Urinary bladder (tissue), 4 donors: ENCODE data around the gene ZNF662. TPM values are rescaled to one million over a fixed set of nuclear protein-coding genes. Genes with fewer than 3 reads are reported as not detected.
A peak's percentile ranks its signal among the peaks of the same experiment; 100 is the strongest.

Experiments
- DNase-seq: peaks from one replicate; pipeline ENCODE4 v3.0.0-alpha.2; 2015; ENCODE audit errors: extremely low spot score
- H3K27ac ChIP-seq: one replicate; pipeline ENCODE4 v1.5.1; 2013; ENCODE audit warnings: low read depth, mild to moderate bottlenecking, moderate library complexity
- H3K36me3 ChIP-seq: one replicate; pipeline ENCODE4 v1.6.1; 2013; ENCODE audit warnings: mild to moderate bottlenecking, moderate library complexity; ENCODE audit not compliant: insufficient read depth
- H3K4me1 ChIP-seq: one replicate; pipeline ENCODE4 v1.6.1; 2013; ENCODE audit warnings: mild to moderate bottlenecking, moderate library complexity; ENCODE audit not compliant: insufficient read depth
- H3K4me3 ChIP-seq: one replicate; pipeline ENCODE4 v1.5.1; 2013; ENCODE audit warnings: low read depth, low read length
- WGBS: extraction: QIAGEN DNeasy Blood & Tissue Kit; methylation state at CpG from one replicate; pipeline ENCODE4 v1.1.7; 2013; 5-methylcytosine and 5-hydroxymethylcytosine counted together
- polyA plus RNA-seq: library from polyadenylated mRNA; stranded (reverse); fragments of 200-250 nt; gene quantifications from one replicate; pipeline ENCODE4 v1.2.3, GENCODE V29; 2013
- total RNA-seq: library from RNA; depleted of rRNA; stranded (reverse); fragments of >200 nt; gene quantifications from one replicate; pipeline ENCODE4 v1.2.3, GENCODE V29; 2014
- donor health status: healthy with polysubstance abuse.
- donor health status: healthy.

Gene ZNF662
- 22.5 TPM for total RNA-seq
- polyA plus RNA-seq = 5.1 TPM

GRCh38 chr3:42906070-42906847 lies at the start of gene ZNF662:
TSS of gene ZNF662 (plus strand) at chr3:42906142. CDS start at chr3:42908115, 1,973 bp downstream.
- no peak within 1 kb of the TSS for H3K27ac ChIP-seq
- peaks cover 2% of the 10 kb centered on the region for H3K36me3 ChIP-seq
- 1% methylated on average over 59 of the region's 59 CpGs for WGBS
- no peak for DNase-seq
- no peaks in the 10 kb centered on the region for H3K4me1 ChIP-seq
- peak within 1 kb of the TSS; percentile 66 for H3K4me3 ChIP-seq

- Histone ChIP-seq H3K27ac (no peak overlapping the region), H3K36me3 (no peaks in the 10 kb centered on the region), H3K4me1 (no peaks in the 10 kb centered on the region), H3K4me3 (no peak overlapping the region)
- WGBS = 88% methylated on average over 3 of the region's 3 CpGs
- no peak for DNase-seq
These were observed 49.4 kb upstream of the ZNF662 start for GRCh38 chr3:42856544-42856943.

GRCh38 chr3:42864321-42864950 lies 41.5 kb upstream of the ZNF662 start:
- Histone ChIP-seq H3K4me3 (no peak overlapping the region), H3K4me1 (no peaks in the 10 kb centered on the region), H3K36me3 (no peaks in the 10 kb centered on the region), H3K27ac (no peak overlapping the region)
- DNase-seq = no peak
- WGBS = 95% methylated on average over 15 of the region's 15 CpGs

- H3K4me3 ChIP-seq = no peak overlapping the region
- H3K27ac ChIP-seq = no peak overlapping the region
- H3K4me1 ChIP-seq = no peaks in the 10 kb centered on the region
- no peaks in the 10 kb centered on the region for H3K36me3 ChIP-seq
- no peak for DNase-seq
- WGBS = 95% methylated on average over 8 of the region's 8 CpGs
These were observed 40.7 kb upstream of the ZNF662 start for GRCh38 chr3:42865256-42865655.

GRCh38 chr3:42867138-42867537 lies 38.8 kb upstream of the ZNF662 start:
- 76% methylated on average over 7 of the region's 7 CpGs for WGBS
- Histone ChIP-seq H3K4me1 (no peaks in the 10 kb centered on the region), H3K4me3 (no peak overlapping the region), H3K27ac (no peak overlapping the region), H3K36me3 (no peaks in the 10 kb centered on the region)
- DNase-seq = no peak

GRCh38 chr3:42868841-42869240 lies 37.1 kb upstream of the ZNF662 start:
- Histone ChIP-seq H3K36me3 (no peaks in the 10 kb centered on the region), H3K27ac (no peak overlapping the region), H3K4me1 (no peaks in the 10 kb centered on the region), H3K4me3 (no peak overlapping the region)
- DNase-seq = no peak
- WGBS = 73% methylated on average over 5 of the region's 5 CpGs

- H3K27ac ChIP-seq = no peak overlapping the region
- 35% methylated on average over 5 of the region's 5 CpGs for WGBS
- H3K4me1 ChIP-seq = no peaks in the 10 kb centered on the region
- H3K4me3 ChIP-seq = no peak overlapping the region
- no peak for DNase-seq
- no peaks in the 10 kb centered on the region for H3K36me3 ChIP-seq
These were observed 34.2 kb upstream of the ZNF662 start for GRCh38 chr3:42871592-42872196.

GRCh38 chr3:42872718-42873117 lies 33.2 kb upstream of the ZNF662 start:
- no peak for DNase-seq

GRCh38 chr3:42873221-42873982 lies 32.5 kb upstream of the ZNF662 start:
- WGBS = 79% methylated on average over 9 of the region's 9 CpGs

More at GRCh38 chr3:42872718-42873117, 33.2 kb upstream of the ZNF662 start:
- no peaks in the 10 kb centered on the region for H3K4me1 ChIP-seq
- H3K27ac ChIP-seq = no peak overlapping the region
- no peaks in the 10 kb centered on the region for H3K36me3 ChIP-seq
- no peak overlapping the region for H3K4me3 ChIP-seq
- WGBS = 67% methylated on average over 1 of the region's 1 CpG

GRCh38 chr3:42874749-42875148 lies 31.2 kb upstream of the ZNF662 start:
- DNase-seq = no peak
- H3K4me3 ChIP-seq = no peak overlapping the region
- 88% methylated on average over 10 of the region's 10 CpGs for WGBS
- H3K36me3 ChIP-seq = no peaks in the 10 kb centered on the region
- no peaks in the 10 kb centered on the region for H3K4me1 ChIP-seq
- no peak overlapping the region for H3K27ac ChIP-seq

More at GRCh38 chr3:42873221-42873982, 32.5 kb upstream of the ZNF662 start:
- Histone ChIP-seq H3K4me3 (no peak overlapping the region), H3K36me3 (no peaks in the 10 kb centered on the region), H3K27ac (no peak overlapping the region), H3K4me1 (no peaks in the 10 kb centered on the region)
- no peak for DNase-seq

GRCh38 chr3:42875325-42876151 lies 30.4 kb upstream of the ZNF662 start, which contains the start of gene CYP8B1:
TSS of gene CYP8B1 (minus strand) at chr3:42875879. CDS start at chr3:42875816, 63 bp downstream.
- Histone ChIP-seq H3K36me3 (no peaks in the 10 kb centered on the region), H3K4me1 (no peaks in the 10 kb centered on the region), H3K27ac (no peak within 1 kb of the TSS), H3K4me3 (no peak within 1 kb of the TSS)
- 85% methylated on average over 13 of the region's 13 CpGs for WGBS
- no peak for DNase-seq

- 57% methylated on average over 1 of the region's 1 CpG for whole genome bisulfite sequencing
- Histone ChIP-seq H3K36me3 (no peaks in the 10 kb centered on the region), H3K4me3 (no peak overlapping the region), H3K4me1 (no peaks in the 10 kb centered on the region), H3K27ac (no peak overlapping the region)
- no peak for DNase-seq
These were observed 29.5 kb upstream of the ZNF662 start for GRCh38 chr3:42876401-42876800.
